NCI-H187 (cell line): ENCODE results near the gene ZBTB7A.
A peak's percentile ranks its signal among the peaks of the same experiment; 100 is the strongest.

Experiments
- DNase-seq, 2 experiments: peaks; one replicate each; lab custom pipeline; 2025; lab: John Stamatoyannopoulos, UW

ZBTB7A gene

GRCh38 chr19:4068047-4068966 is 1.6 kb upstream of the ZBTB7A start:
- no peak for DNase-seq

DNA sequence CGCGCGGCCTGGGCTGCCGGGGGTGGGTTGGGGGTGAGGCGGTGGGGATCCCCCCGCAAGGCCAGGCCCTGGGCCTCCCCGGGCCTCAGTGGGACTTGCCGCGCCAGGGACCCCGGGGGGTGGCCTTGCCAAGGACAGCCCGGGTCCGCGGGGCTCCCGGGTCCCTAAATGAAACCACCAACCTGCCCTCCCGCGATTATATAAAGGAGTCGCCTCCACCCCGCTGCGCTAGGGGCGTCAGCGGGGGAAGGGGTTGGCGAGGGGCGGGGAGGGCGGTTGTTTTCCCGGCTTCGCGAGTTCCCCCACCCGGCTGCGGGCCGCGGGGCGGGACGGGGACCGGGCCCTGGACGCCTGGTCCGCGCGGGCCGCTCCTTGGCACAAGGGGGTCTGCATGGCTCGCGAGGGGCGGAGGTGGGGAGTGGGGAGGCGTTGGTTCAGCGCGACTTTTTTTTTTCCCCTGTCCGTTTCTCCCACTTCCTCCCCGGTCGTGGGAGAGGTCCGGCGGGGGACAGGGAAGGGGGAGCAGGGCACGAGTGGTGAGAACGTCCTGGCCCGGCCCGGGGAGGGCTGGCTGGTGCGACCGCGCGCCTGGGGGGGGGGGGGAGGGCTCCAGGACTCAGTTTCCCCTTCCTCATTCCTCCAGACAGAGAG is 822 bp upstream of the ZBTB7A start:
- DNase-seq, result no peak

DNA sequence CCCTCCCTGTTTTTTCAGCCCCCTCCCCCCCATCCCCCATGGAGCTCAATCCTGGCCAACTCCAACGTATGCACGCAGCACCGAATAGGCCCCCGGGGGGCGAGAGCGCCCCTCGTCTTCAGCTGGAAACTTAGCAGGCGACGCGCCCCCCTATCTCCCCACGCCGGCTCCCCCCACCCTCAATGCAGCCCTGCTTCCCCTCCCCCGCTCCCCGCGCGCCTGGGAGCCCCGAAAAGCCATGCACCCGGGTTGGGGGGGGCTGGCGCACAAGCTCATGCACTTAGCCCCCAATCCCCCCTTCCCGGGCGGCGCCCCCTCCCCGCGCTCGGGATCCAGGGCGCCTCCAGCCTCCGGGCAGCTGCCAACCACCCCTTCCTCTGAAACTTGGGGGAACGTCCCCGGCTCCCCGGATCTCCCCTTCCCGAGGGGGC is 508 bp downstream of the ZBTB7A start:
- no peak for DNase-seq

DNA sequence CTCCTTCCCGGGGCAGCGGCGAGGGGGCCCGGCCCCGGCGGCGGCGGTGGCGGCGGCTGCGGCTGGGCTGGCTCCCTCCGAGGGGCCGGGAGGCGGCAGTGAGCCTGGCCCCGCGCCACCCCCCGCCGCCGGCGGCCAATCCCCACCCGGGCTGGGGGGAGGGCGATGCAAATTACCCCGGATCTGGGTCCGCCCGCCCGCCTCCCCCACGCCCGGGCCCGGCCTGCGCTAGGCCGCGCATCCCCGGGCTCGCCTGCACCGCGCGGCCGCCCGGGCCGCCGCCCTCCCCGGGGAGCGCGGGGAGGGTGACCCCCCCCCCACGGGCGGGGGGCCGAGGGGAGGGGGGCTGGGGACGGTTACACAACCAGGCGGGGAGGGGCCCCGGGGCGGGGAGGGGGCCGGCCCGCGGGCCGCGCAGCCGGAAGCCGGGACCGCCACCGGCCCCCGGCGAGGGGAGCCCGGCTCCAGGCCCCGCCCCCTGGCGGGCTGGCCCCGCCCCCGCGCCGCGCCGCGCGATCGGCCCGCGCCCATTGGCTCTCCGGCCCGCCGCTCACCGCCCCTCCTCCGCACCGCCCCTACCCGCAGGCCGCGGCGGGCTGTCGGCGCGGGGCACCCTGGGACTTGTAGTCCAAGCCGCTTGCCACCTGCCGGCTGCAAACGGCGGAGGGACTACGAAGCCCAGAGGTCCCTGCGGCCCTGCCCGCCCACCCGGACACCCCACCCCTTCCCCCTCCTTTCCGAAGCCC is 1.1 kb downstream of the ZBTB7A start:
- DNase-seq, result peak; percentile 80 to 96

- DNase-seq, result no peak
Observed at GRCh38 chr19:4064496-4065260, 2.0 kb downstream of the ZBTB7A start.

DNA sequence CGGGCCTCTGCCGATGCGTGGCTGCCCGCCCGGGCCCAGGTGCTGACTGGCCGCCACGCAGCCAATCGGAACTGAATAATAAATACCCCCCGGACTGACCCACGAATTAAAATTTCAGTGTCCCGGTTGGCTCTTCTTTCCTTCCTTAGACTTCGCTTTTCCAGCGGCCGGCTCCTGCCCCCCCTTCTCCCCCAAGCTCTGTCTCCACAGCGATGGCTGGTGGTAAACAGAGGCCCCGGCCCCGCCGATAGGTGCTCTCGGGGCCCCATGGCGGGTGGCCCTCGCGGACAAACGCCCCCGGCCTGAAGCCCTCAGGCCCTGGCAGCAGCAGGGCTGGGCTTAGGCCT is 2.6 kb downstream of the ZBTB7A start:
- DNase-seq, result no peak

DNA sequence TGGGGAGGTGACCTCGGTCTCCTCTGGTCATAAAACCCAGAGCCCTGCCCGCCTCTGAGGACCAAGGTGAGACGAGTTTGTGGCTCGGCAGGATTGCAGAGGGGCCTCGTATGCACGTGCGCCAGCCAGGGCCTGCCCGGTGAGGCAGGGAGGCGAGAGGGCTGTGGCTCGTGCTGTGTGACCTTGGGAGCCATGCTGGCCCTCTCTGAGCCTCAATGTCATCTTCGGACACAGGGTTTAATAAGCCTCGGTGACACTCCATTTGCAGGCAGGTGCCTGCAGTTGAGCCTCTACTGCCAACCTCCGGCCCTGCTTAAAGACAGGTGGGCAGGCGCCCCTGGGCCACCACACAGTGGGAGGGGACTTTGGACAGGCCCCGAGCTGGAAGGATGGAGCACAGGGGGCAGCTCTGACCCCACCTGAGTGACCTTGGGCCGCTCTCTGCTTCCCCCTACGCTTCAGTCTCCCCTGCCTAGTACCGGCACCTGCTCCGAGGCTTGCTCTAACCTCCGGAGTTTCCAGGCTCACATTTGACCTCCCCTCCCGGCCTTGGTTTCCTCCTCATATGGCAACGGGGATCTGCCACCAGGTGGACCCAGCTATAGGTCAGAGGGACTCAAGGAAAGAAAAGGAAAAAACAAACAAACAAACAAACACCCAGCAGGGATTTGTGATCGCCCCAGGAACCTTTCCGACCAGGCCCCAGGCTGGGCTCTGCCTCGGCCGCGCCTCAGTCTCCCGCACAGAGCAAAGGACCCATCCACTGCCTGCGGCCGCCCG is 3.1 kb downstream of the ZBTB7A start:
- no peak for DNase-seq

DNA sequence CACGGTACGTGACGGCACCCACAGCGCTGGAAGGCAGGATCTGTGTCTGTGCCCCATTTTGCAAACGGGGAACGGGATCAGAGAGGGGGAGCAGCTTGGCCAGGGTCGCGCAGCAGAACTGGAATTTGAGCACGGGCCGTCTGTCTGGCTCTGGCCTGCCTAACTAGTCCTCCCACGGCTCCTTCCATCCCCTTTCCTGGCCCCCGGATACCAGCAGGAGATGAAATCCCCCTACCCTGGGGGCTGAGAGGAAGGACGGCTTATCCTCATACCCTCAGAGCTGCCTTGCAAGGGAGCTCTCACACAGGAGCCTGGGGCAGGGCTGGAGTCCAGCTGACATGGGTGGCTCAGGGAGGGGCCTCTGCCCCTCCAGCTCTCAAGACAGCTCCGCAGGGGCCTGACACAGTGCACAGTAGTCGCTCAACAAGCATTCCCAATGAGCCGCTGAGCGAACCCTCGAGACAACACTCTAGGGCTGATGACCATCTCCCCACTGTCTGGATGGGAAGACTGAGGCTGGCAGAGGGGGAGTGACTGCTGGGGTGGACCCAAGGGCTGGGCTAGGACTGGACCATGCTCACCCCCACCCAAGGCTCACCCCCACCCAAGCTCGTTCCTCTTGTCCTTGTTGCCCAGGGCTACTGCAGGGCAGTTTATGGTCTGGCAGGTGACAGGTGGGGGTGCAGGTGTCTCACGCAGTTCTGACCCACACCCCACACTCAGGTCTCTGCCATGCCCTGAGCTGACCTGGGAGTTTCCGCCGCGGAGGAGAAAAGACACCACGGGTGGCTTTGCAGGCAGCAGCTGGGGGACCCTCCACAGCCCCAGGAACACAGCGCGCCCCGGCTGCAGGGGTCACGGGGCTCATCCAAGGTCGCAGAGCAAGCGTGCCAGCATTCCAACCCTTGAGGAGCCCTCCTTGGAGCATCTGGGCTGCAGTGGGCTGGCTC is 4.0 kb downstream of the ZBTB7A start:
- DNase-seq, result no peak

DNA sequence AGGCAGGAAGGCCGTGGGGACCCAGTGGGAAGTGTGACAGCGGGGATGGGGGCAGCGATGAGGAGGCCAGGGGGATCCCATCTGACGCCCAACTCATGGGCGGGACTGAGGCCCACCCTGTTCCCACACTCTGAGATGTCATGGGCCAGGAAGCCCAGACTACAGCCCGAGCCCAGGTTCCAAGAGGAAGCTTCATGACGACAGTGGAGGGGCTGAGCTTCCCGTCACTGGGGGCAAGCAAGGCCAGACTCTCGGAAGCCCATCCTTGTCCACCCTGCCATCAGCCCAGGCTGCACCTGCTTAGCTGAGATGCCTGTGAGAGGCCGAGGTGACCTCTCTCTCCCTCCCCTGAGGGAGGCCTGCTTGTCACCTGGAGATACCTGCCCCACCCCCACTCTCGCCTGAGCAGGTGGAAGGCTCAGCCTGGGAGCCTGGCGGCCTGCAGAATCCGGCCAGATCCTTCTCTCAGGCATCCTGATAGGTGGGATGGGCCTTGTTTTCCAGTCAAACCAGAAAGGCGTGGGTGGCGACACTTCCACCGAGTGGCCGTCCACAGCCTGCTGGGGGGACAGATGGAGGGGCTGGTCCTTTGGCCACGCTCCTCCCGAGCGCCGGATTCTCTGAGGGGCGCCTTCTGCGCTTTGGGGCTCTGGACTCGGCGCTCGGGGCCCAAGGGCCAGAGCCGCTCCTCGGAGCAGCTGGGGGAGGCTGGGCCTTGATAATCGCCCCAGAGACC is 4.8 kb downstream of the ZBTB7A start:
- peak in 1 of 2 experiments; percentile 57 for DNase-seq

DNA sequence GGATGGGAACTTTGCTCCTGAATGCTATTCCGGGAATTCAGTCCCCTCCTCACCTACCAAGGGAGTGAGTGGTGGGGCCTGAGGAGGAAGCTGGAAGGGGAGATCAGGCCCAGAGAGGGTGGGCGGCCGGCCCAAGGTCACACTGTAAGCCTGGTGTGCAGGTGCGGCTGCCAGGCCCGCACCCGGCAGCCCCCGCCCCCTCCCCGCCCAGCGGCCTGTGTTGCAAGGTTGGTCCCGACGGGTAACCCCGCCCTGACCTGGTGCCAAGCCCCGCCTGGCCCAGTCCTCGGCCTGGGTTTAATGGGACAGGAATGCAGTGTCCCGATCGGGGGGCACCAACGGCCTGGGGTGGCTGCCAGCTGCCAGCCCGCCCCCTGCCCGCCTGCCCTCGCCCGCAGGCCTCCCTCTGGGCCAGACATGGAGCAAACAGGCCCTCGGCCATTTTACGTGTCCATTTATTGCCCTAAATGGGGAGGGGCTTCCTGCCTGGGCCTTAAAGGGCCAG is 5.5 kb downstream of the ZBTB7A start:
- DNase-seq, result no peak

GRCh38 chr19:4060621-4061177 is 6.0 kb downstream of the ZBTB7A start:
- DNase-seq, result no peak

- no peak for DNase-seq
Observed at GRCh38 chr19:4059891-4060620, 6.6 kb downstream of the ZBTB7A start.

DNA sequence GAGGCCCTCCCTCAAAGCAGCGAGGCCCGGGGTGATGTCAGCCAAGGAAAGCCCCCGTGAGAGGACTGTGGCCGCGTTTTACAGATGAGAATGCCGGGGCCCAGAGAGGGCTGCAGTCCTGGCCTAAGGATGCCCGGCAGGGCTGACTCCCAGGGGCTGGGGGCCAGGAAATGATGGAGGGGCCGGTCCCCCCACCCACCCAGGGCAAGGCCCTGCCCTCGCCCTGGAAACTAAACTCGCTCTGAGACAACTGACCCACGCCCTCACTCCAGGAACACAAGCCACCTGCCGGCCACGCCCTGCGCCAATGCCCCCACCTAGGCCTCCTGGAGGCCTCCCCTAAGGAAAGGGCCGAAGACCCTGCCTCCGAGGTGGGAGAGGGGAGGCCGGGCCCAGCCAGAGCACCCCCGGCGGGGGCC is 7.2 kb downstream of the ZBTB7A start:
- no peak for DNase-seq

- no peak for DNase-seq
Observed at GRCh38 chr19:4058693-4059452, 7.8 kb downstream of the ZBTB7A start.

- no peak for DNase-seq
Observed at GRCh38 chr19:4057931-4058692, 8.6 kb downstream of the ZBTB7A start.

- no peak for DNase-seq
Observed at GRCh38 chr19:4055209-4055552, 11.5 kb downstream of the ZBTB7A start.
